Hepatocyte (in vitro differentiated cells): ENCODE data around the gene ARF3. TPM values are rescaled to one million over a fixed set of nuclear protein-coding genes. Genes with fewer than 3 reads are reported as not detected.

Experiments
- polyA plus RNA-seq: library from polyadenylated mRNA; unstranded; fragments of >200 nt; fragmentation: Nextera tagmentation; extraction: Ambion mirVana; gene quantifications from 2 replicates; pipeline ENCODE4 v1.2.1, GENCODE V29; 2016
- small RNA-seq: library from RNA; depleted of rRNA; stranded (forward); fragments of <200 nt; gene quantifications from one replicate; pipeline ENCODE3, GENCODE V24; 2014
- total RNA-seq: library from RNA; depleted of rRNA; stranded (reverse); fragments of >200 nt; gene quantifications from 2 replicates; pipeline ENCODE4 v1.2.3, GENCODE V29; 2014

ARF3 gene
- total and polyA plus RNA-seq, 2 experiments from 2014 or later: 57.6 to 71.3 TPM

Small RNA genes within 50 kb of the gene (small RNA-seq; reads per million reads assigned to genes)
- not detected for gene AC073610.1
- gene RNU6-600P: not detected
- not detected for gene RNU6-940P

Other genes with a start within 250 kb of the ARF3 start
- 27.0 and 35.1 TPM in 2 replicates for gene CCNT1, start 240.8 kb downstream of the ARF3 start, total RNA-seq
- 5.0 and 5.2 TPM in 2 replicates for gene CCNT1, start 240.8 kb downstream of the ARF3 start, polyA plus RNA-seq
- 27.9 and 37.7 TPM in 2 replicates for gene ADCY6, start 168.4 kb downstream of the ARF3 start, total RNA-seq
- 19.0 and 22.7 TPM in 2 replicates for gene ADCY6, start 168.4 kb downstream of the ARF3 start, polyA plus RNA-seq
- gene CACNB3, start 139.0 kb downstream of the ARF3 start, total RNA-seq: 14.2 and 23.2 TPM in 2 replicates
- gene CACNB3, start 139.0 kb downstream of the ARF3 start, polyA plus RNA-seq: 24.1 and 28.6 TPM in 2 replicates
- gene DDX23, start 105.3 kb downstream of the ARF3 start, total RNA-seq: 73.1 and 74.8 TPM in 2 replicates
- gene DDX23, start 105.3 kb downstream of the ARF3 start, polyA plus RNA-seq: 41.7 and 46.5 TPM in 2 replicates
- gene RND1, start 91.6 kb downstream of the ARF3 start, total RNA-seq: 25.8 and 39.1 TPM in 2 replicates
- 78.5 and 99.1 TPM in 2 replicates for gene RND1, start 91.6 kb downstream of the ARF3 start, polyA plus RNA-seq
- gene FKBP11, start 32.0 kb downstream of the ARF3 start, total RNA-seq: 30.4 and 37.8 TPM in 2 replicates
- 201 and 232 TPM in 2 replicates for gene FKBP11, start 32.0 kb downstream of the ARF3 start, polyA plus RNA-seq
- 0.30 TPM in 1 of 2 replicates, not detected in the other for gene WNT10B, start 14.2 kb upstream of the ARF3 start, total RNA-seq
- gene WNT10B, start 14.2 kb upstream of the ARF3 start, polyA plus RNA-seq: 0.77 and 1.1 TPM in 2 replicates
- gene WNT1, start 20.8 kb upstream of the ARF3 start, total RNA-seq: not detected in 2 replicates
- not detected in 2 replicates for gene WNT1, start 20.8 kb upstream of the ARF3 start, polyA plus RNA-seq
- 0.10 and 0.20 TPM in 2 replicates for gene DDN, start 41.9 kb upstream of the ARF3 start, total RNA-seq
- not detected in 2 replicates for gene DDN, start 41.9 kb upstream of the ARF3 start, polyA plus RNA-seq
- gene PRKAG1, start 61.3 kb upstream of the ARF3 start, total RNA-seq: 61.5 and 69.8 TPM in 2 replicates
- gene PRKAG1, start 61.3 kb upstream of the ARF3 start, polyA plus RNA-seq: 39.9 and 46.0 TPM in 2 replicates
- gene KMT2D, start 103.3 kb upstream of the ARF3 start, total RNA-seq: 18.2 and 37.3 TPM in 2 replicates
- 31.2 and 39.8 TPM in 2 replicates for gene KMT2D, start 103.3 kb upstream of the ARF3 start, polyA plus RNA-seq
- 0.30 TPM in 1 of 2 replicates, not detected in the other for gene RHEBL1, start 112.5 kb upstream of the ARF3 start, total RNA-seq
- not detected in 2 replicates for gene RHEBL1, start 112.5 kb upstream of the ARF3 start, polyA plus RNA-seq
- gene DHH, start 137.3 kb upstream of the ARF3 start, total RNA-seq: 0.28 TPM in 1 of 2 replicates, not detected in the other
- gene DHH, start 137.3 kb upstream of the ARF3 start, polyA plus RNA-seq: not detected in 2 replicates
- gene LMBR1L, start 153.4 kb upstream of the ARF3 start, total RNA-seq: 33.3 and 55.1 TPM in 2 replicates
- gene LMBR1L, start 153.4 kb upstream of the ARF3 start, polyA plus RNA-seq: 74.1 and 79.8 TPM in 2 replicates
- 652 and 722 TPM in 2 replicates for gene TUBA1B, start 173.9 kb upstream of the ARF3 start, total RNA-seq
- gene TUBA1B, start 173.9 kb upstream of the ARF3 start, polyA plus RNA-seq: 558 and 608 TPM in 2 replicates
- gene TUBA1A, start 231.6 kb upstream of the ARF3 start, total RNA-seq: 358 and 379 TPM in 2 replicates
- 333 and 338 TPM in 2 replicates for gene TUBA1A, start 231.6 kb upstream of the ARF3 start, polyA plus RNA-seq